ENCODE results near the gene ENC1. TPM values are rescaled to one million over a fixed set of nuclear protein-coding genes. Genes with fewer than 3 reads are reported as not detected.

ENC1 gene
- total and polyA plus RNA-seq, 12 donors = 2.1 to 9.1 (median 3.7) TPM

DNA sequence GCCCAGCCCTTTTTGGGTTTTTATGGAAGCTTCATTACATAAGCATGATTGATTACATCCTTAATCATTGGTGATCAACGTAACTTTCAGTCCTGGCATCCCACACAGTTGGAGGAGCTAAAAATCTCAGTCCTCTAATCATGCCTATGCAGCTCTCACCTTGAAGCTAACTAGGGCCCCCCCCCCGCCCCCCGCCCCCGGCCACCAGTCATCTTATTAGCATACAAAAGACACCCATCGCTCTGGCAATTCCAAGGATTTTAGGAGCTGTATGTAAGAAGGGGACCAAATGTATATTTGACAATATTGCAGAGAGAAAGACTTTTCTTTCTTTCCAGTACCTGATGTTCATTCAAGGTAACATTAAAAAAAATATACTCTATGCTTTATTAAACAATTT is 19.0 kb downstream of the ENC1 start:
- peaks cover 0 to 3% (median 0%) of the 10 kb centered on the region in 11 donors for H3K9me3 ChIP-seq
- H3K4me3 ChIP-seq = no peak overlapping the region
- TF ChIP-seq, protein P1, sequence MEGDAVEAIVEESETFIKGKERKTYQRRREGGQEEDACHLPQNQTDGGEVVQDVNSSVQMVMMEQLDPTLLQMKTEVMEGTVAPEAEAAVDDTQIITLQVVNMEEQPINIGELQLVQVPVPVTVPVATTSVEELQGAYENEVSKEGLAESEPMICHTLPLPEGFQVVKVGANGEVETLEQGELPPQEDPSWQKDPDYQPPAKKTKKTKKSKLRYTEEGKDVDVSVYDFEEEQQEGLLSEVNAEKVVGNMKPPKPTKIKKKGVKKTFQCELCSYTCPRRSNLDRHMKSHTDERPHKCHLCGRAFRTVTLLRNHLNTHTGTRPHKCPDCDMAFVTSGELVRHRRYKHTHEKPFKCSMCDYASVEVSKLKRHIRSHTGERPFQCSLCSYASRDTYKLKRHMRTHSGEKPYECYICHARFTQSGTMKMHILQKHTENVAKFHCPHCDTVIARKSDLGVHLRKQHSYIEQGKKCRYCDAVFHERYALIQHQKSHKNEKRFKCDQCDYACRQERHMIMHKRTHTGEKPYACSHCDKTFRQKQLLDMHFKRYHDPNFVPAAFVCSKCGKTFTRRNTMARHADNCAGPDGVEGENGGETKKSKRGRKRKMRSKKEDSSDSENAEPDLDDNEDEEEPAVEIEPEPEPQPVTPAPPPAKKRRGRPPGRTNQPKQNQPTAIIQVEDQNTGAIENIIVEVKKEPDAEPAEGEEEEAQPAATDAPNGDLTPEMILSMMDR (IDR thresholded peaks at IDR 0.05) = no peak
- DNase-seq (no peak), ATAC-seq (no peak)
- intact Hi-C loops (cut with DNase I) = no loop called here
- no peaks in the 10 kb centered on the region for H3K36me3 ChIP-seq
- peaks cover 0 to 10% (median 0%) of the 10 kb centered on the region in 9 donors for H3K4me1 ChIP-seq
- 81 to 84% methylated on average over 5 of the region's 5 CpGs for WGBS, 2 donors
- H3K27ac ChIP-seq = no peak overlapping the region
- H3K27me3 ChIP-seq = peaks cover 0 to 4% (median 0%) of the 10 kb centered on the region in 7 donors

DNA sequence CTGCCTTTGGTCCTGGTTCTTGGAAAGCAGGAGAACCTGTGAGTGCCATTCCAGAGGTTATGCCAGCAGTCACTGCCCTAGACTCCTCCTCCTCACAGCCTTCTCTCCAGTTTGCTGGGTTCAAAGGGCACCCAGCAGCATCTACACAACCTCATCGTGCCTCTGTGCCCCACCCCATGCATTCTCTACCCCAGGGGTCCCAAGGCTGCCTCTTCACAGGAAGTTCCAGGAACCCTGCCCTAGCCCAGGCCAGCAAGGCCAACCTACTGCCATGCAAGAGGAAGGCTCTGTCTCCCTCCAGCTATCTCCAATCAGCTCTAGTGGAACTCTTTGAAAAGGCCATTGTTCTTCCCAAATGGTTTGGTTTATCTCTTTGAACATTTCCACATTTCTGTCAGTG is 21.2 kb downstream of the ENC1 start:
- peaks cover 0 to 3% (median 0%) of the 10 kb centered on the region in 11 donors for H3K9me3 ChIP-seq
- peaks cover 0 to 3% (median 0%) of the 10 kb centered on the region in 9 donors for H3K4me1 ChIP-seq
- H3K4me3 ChIP-seq = no peak overlapping the region
- TF ChIP-seq, protein P1 (IDR thresholded peaks at IDR 0.05) = no peak
- no peaks in the 10 kb centered on the region for H3K36me3 ChIP-seq
- DNase-seq = no peak
- H3K27ac ChIP-seq = no peak overlapping the region
- peaks cover 0 to 5% (median 0%) of the 10 kb centered on the region in 7 donors for H3K27me3 ChIP-seq
- WGBS, 2 donors = 58 to 67% methylated on average over 1 of the region's 1 CpG
- intact Hi-C loops (cut with DNase I) = no loop called here
- ATAC-seq = no peak

DNA sequence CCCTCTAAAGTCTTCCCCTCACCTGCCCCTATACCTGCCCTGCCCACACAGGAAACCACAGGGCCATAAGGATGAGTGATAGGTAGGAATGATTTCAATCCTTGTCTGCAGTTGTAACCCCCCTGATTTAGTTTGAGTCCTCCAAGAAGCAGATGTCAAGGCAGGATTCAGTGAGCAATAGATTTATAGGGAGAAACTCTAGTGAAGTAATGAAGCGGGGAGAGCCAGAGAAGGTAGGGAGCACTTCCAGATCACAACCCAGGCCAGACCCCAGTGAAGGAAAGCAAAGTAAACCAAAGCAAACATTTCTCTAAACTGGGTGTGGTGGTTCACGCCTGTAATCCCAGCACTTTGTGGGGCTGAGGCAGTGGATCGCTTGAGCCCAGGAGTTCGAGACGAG is 22.4 kb downstream of the ENC1 start:
- no peak for DNase-seq
- Histone ChIP-seq H3K27ac (no peak overlapping the region), H3K36me3 (no peaks in the 10 kb centered on the region), H3K4me1 (peaks cover 0 to 3% (median 0%) of the 10 kb centered on the region in 9 donors), H3K4me3 (no peak overlapping the region), H3K27me3 (peaks cover 0 to 5% (median 0%) of the 10 kb centered on the region in 7 donors), H3K9me3 (no peaks in the 10 kb centered on the region)
- TF ChIP-seq, protein P1 (IDR thresholded peaks at IDR 0.05) = no peak
- ATAC-seq = no peak
- intact Hi-C loops (cut with DNase I) = no loop called here
- WGBS, 2 donors = 97 to 98% methylated on average over 5 of the region's 5 CpGs

DNA sequence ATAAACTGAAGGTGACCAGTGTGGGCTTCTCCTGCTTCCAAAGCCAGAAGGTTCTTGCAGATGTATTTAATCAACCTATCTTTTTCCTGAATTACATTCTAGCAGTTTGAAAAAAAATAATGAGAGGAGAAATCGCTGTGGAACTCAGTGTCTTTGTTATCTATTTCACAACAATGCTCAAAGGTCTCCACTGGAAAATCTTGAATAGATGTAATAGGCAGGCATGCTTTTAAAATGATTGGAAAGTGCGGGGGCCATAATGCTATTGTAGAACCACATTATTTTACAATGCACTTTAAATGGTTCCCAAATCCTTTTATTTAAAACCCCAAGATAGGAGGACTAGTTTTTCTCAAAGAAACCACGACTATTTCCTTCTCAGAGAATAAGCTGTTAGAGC is 23.3 kb downstream of the ENC1 start:
- WGBS, 2 donors = 83 to 85% methylated on average over 3 of the region's 3 CpGs
- TF ChIP-seq, protein P1 (IDR thresholded peaks at IDR 0.05) = no peak

More for the DNA sequence above, 23.3 kb downstream of the ENC1 start:
- Histone ChIP-seq H3K27me3 (peaks cover 0 to 5% (median 0%) of the 10 kb centered on the region in 7 donors), H3K4me3 (no peak overlapping the region), H3K4me1 (peaks cover 0 to 5% (median 0%) of the 10 kb centered on the region in 9 donors), H3K27ac (no peak overlapping the region), H3K9me3 (no peaks in the 10 kb centered on the region), H3K36me3 (no peaks in the 10 kb centered on the region)
- ATAC-seq (no peak), DNase-seq (no peak)
- intact Hi-C loops (cut with DNase I) = no loop called here
